AML-193 (cell line): ENCODE measurements around the gene TMEM63A.

ENCODE experiments used
- DNase-seq, 2 experiments: peaks; one replicate each; lab custom pipeline; 2025; lab: John Stamatoyannopoulos, UW

Gene TMEM63A

DNA sequence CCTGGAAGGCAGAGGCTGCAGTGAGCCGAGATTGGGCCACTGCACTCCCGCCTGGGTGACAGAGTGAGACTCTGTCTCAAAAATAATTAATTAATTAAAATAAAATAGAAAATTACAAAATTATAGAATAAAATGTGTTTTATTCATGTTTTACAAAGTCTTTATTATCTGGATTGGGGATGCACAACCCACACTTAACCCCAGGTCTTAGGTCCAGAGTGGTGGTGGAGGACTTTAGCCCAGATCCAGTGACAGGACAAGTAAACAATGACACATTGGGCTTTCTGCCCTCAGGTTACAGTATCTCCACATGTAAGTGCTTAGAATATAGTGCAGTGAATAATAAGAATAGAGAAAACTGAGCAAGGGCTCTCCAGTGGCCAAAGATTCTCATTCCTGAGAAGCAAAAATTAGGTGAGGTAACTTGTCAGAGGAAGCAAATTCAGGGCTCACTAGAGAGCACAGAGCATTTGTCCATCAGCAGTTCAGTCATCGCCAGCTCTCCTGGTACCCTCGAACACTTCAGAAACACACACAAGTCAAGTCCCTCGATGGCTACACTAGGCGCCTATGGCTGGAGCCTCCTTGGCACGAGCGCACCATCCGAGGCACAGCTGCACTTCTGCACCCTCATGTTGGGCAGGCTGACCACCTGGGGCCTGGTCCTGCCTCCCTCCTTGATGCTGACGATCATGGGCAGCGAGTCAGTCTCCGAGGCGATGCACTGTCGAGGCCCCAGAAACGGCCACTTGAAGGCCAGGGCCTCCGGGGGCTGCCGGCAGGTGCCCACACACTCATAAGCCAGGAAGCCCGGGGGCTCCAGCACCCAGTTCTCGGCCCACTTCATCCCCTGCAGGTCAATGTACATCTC lies 4.2 kb upstream of the TMEM63A start:
- no peak for DNase-seq

DNA sequence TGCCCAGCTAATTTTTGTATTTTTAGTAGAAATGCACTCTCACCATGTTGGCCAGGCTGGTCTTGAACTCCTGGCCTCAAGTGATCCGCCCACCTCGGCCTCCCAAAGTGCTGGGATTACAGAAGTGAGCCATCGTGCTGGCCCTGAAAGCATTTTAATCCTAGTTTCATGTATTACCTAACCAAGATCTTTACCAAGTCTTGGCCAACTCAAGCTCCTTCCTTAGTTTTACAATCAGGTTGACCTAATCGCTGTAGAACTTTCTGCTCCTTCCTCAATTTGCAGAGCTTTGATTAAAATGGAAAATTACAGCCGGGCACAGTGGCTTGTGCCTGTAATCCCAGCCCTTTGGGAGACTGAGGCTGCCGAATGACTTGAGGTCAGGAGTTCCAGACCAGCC lies 3.2 kb upstream of the TMEM63A start:
- DNase-seq = no peak

DNA sequence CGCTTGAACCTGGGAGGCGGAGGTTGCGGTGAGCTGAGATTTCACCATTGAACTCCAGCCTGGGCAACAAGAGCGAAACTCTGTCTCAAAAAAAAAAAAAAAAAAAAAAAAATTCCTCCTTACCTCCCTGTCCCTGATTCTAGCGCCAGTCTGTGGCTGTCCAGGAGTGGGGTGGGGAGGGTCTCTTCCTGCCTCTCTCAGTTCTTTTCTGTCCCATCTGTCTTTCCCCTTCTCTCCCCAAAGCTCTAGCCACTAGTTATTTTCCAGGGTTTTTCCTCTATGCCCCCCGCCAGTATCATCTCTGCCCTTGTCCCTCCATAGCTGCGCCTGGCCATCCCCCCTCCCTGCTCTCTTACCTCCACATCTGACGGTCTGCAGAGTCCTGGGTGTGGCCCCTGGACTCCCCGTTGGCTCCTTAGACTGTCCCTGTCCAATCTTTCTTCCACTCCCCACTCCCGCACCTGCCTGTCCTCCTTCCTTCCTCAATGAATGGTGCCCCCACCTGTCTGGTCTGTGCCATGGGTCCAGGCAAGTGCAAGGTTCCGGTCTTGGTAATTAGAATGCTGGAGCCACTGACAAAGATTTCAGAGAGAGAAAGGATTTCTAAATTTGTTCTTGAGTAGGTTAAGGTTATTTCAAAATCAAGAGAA lies 1.6 kb upstream of the TMEM63A start:
- DNase-seq = no peak

DNA sequence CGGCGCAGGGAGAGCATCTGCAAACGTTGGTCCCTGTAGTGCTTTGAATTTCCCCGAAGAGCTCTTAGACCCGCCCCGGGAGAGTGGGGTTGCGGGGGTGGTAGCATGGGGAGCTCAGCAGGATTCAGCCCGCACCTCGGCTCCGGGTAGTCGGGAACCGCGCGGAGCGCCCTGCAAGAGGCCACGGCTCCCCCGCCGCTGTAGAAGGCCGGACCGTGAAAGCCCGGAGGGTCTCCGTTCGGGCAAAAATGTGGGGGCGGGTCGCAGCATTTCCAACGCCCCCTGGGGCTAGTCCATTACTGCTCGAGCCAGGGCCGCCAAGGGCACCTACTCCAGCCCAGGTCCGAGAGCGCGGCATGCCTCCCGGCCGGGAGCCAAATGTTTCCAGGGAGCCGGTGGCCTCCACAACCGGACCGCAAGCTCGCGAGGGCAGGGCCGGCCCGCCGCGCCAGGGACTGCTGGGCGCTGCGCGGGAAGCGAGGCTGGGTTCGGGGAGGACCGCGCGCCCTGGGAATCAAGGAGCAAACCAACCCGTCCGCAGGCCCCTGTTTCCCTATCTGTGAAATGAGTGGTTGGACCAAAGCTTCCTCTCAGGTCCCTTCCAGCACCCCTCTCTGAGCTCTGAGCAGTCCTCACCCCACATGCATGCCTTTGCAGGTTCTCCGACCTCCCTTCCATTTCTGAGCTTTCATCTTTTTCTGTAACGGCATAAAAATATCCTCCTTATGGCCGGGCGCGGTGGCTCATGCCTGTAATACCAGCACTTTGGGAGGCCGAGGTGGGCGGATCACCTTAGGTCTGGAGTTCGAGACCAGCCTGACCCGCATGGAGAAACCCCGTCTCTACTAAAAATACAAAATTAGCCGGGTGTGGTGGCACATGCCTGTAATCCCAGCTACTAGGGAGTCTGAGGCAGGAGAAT lies 775 bp upstream of the TMEM63A start:
- DNase-seq = peak in 1 of 2 experiments; percentile 27

DNA sequence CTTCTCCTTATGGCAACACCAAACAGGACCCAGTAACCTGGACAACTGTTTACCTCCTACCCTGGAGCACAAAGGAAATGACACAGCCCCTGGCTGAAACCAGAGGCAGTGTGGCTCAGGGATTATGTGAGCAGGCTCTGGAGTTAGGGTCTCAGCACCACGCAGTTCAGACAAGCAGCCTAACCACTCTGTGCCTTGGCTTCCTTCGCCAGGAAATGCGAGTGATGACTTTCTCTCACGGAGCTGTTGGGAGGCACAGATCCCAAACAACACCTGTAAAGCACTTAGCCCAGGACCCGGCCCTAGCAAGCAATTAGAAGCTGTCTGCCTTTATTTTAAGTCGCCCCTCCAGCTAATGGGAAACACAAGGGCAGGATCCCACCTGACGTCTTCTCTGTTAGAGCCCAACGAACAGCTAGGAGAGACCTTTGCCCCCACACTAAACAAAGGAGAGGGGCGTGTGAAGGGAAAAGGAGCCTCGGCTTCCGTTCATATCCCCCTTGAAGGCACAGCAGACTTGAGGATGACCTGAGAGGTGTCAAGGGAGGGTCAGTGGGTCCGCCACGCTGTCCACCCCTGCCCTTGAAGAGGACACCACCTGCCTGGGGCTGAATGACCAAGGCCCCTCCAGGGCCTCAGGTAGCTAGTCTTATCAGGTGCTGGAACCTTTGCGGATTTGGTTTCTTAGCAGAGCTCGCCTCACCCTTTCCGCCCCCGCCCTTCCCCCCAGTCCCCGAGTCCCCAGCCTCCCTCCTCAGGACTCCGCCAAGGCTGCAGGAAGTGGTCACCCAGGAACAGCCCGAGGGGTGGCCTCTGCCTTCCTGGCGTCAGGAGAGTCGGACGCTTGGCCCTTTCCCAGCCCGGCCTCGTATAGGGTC lies 860 bp downstream of the TMEM63A start:
- peak; percentile 12 to 13 for DNase-seq

DNA sequence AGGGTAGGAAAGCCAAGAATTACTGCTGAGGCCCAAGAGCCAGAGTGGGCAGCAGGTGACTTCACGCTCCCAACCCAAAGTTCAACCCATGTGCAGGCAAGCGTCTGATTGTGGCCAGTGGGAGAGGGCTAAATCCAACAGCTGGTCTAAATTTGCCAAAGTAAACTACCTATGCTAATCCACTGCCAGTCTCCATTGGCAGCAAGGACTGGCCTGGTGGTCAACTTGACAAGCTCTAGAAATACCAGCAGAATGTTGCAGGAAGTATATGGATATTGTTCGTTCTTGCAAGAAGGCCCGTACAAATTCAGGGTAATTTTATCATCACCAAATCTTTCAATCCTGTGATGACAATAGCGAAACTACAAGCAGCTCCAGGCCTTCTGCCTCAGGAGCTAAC lies 1.5 kb downstream of the TMEM63A start:
- DNase-seq = no peak

DNA sequence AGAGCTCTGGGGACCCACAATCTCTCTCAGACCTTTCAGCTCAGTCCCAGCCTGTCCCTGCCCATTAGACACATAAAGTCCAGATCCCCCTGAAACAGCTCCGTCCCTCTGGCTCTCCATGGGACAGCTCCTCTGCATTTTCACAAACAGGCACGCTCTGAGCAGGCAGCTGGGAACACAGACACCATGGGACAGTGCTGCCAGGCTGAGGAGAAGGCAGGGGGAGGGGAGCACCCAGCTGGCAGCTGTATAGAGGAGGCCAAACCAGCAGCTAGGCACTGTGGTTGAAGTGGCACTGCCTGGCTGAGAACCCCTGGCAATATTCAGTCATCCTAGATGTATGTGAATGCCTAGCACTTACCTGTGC lies 2.0 kb downstream of the TMEM63A start:
- no peak for DNase-seq

DNA sequence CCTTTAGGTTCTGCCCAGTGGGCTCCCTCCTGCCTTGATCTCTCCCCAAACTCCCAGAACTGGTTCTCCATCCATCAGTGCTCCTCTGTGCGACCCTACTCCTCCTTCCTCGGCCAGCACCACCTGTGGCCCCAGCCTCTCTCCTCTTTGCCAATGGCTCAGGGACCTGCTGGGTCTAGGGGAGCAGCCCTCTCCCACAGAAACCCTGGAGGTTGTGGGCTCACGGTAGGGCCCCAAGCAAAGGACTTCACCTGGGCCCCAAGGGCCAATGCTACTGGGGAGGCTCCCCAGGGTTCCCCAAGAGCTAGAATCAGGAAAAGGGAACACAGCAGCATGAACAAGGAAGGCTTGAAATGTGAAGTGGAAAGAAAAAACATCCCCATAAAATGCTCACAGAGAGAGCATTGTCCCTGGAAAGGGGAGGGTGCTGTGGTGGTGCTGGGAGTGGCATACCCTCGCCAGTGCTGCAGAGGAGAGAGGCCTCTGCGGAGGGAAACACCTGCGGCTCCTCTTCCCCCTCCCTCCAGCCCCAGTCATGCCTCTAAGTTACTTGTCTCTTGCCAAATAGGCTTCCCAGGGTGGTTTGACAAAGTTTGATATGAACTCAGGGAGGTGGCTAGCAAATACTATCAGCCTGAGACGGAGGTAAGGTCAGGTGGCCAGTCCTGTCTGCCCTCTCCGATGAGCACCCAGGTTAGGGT lies 2.5 kb downstream of the TMEM63A start:
- DNase-seq = no peak

DNA sequence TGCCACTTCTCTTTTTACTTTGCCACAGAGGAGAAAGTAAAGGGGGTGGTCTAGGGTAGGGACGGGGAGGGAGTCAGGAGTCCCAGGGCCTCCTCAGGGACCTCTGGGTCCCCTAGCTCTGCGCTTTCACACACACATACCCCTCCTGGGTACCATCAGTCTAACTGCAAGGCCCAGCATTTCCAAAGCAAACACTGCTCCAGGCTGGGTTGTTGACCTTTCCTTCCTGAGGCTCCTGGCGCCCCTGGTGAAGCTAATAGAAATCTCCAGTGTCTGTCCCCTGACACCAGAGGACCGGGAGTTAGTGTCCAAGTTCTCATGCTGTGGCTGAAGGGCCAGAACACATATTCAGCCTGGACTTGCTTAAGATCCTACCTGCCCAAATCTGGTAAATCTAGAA lies 3.9 kb downstream of the TMEM63A start:
- no peak for DNase-seq

DNA sequence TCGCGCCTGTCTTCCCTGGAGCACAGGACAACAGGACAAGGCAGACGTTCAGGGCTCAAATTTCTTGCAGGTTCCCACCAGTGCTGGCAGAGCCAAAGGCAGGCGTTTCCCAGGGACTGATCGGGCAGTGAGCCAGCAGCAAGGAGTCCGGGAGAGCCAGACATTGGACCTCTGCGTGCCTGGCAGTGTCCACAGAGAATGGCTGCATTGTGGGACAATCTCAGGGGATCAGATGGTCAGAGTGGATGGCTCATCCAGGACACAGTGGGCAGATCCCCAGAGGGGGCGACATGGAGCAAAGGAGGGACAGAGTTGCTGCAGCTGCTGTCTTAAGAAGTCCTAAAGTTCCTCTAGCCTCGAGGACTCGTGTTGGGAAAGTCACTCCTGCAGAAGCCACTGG lies 4.6 kb downstream of the TMEM63A start:
- peak; percentile 14 to 24 for DNase-seq

DNA sequence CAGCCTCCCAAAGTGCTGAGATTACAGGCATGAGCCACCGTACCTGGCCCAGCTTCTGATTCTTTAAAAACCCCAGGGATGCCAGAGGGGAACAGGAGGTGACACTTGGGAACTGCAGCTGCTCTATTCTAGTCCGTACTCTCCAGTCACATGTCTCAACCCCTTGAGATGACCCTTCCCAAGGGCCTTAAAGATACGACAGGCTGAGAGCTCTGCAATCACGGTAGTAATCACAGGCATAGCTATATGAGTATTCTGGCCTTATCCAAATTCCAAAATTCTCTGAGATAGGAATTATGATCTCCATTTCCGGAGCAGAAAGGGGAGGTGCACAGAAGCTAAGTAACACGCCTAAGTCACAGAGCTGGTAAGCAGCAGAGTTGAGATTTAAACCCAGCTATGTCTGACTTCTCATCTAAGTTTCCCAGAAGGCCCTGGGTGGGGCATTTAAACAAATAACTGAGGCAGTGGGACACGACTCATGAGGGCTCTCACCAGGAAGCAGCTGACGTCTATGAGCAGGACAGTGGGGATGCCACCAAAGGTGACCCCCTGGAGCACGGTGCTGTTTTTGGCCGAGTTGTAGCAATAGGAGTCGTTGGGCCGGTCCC lies 5.2 kb downstream of the TMEM63A start:
- DNase-seq = no peak

DNA sequence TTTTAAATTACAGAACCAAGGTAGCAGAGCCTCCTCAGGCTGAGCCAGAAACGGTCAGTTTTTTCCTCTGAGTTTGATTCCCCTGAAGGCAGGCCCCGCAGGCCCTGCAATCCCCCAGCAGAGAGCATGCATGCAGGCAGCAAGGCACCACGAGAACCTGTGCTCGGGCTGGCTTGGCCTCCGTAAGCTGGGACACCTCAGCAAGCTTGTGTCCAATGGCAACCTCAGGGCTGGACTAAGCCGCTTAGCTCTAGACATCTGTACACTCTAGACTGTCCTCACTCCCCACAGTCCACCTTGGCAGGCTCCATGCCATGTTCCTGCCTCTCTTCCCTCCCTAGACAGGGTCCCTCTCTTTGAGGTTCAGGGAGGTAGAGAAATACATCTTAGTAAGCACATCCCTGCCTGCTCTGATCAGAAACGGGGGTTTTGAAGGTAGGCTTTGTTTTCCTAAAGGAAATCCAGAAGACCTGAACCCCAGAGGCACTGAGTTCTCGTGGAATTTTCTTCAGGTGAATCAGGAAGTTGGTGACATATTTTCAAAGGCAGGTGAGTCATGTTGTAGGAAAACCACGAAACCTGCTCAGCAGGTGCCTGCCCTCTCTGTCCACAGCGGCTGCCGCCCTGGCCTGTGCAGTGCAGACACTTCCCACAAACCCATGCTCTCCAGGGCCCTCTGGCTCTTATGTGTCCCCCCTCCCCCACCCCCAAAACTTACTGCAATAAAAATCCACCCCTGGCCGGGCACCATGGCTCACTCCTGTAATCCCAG lies 7.0 kb downstream of the TMEM63A start:
- DNase-seq = no peak

DNA sequence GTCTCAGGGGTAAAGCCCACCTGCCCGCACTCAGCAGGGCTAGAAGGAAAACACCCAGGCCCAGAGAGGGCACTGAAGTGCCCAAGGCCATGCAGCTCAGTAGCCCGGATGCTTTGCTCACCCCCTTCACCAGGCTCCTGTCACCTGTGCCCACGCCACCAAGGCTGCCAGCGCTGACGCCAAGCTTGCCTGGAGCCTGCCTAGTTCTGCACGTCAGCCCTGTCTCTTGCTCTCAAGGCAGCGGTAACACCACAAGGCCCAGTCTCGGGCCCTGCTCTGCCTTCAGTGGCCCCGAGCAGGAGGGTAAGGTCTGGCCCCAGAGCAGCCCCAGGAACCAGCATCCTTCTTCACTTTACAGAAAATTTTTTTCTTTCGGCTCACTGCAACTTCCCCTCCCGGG lies 7.7 kb downstream of the TMEM63A start:
- DNase-seq = no peak

DNA sequence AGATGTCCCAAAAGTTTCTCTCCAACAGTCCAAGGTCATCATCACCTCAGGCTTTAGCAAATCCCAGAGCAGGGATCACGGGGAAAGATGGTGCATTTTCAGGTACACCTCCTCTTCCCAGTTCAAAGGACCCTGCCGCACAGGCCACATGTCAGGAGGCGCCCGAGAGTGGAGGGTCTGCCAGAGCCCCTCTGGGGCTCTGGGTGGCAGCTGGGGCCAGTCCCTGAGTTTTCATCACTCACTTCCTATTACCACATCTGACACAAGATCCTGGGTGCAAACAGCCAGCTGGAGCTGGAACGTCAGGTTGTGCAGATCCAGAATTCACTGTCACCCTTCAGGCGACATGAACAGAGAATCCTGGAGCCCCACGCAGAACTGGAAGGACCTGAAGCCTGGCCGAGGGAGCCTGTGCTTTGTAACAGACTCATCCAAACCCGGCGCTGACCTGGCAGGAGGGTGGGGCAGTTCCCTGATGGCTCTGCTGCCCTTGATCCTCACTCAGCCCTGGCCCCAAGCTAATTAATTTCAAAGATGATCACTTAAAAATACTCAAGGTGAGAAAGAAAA lies 8.8 kb downstream of the TMEM63A start:
- DNase-seq = no peak

DNA sequence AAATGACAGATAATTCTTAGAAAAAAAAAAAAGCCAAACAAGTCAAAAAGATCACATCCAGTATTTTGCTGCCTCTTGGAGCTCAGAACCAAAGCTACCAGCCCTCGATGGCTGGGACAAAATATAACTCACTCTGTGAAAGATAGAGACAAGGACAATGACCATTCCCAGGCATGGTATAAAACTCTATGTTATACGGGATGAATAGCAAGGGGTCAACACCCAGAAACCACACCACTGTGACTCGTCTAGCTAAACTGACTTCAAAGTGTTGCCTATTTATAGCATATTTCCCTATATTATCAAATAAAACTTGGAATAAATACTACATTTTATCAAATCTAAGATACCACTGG lies 10.1 kb downstream of the TMEM63A start:
- DNase-seq = no peak

DNA sequence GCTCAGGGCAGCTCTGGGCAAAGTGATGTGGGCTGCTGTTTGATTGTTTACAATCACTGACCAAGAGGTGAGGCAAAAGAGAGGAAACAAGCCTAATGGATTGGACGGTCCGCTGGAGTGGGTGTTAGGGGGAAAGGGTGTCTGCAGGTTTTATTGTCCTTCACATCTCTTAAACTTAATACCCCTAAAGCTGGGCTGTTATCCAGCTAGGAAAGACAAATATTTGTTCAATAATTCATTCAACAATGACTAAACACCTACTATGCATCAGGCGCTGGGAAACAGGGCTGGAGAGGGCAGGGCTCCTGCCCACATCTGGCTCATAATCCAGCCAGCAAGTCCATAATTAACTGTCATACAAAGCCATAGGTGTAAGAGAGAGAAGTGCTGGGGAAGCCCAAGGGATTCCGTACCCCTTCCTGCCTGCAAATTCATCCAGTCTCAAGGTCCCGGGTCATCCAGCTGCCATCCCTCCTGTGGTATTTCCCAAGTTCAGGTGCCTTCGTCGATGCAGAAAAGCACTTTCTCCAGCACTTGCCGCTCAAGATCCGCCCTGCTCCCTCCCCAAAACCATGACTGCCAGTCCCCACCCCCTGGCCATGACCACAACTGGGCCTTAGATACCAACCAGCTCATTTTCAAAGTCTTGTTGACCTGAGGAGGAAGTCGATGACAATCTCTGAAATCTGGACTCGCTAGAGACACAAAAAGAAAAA lies 10.7 kb downstream of the TMEM63A start:
- DNase-seq = no peak

DNA sequence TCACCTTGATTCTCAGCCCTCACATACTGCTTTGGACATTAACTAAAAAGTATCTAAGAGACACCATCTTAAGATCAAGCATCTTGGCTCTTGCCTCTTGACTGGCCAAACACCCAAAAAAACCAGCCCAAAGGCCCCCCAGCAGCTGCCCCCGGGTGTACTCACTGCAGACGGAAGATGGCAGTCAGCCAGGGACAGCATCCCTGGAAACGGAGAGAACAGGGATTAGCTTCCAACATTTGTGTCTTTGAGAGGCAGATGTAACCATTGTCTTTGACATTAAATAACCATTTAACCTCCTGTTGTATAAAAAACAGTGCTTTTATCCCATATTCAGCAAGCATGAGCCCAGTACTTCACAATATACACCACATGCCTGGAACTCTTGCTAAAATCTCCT lies 11.3 kb downstream of the TMEM63A start:
- DNase-seq = no peak

DNA sequence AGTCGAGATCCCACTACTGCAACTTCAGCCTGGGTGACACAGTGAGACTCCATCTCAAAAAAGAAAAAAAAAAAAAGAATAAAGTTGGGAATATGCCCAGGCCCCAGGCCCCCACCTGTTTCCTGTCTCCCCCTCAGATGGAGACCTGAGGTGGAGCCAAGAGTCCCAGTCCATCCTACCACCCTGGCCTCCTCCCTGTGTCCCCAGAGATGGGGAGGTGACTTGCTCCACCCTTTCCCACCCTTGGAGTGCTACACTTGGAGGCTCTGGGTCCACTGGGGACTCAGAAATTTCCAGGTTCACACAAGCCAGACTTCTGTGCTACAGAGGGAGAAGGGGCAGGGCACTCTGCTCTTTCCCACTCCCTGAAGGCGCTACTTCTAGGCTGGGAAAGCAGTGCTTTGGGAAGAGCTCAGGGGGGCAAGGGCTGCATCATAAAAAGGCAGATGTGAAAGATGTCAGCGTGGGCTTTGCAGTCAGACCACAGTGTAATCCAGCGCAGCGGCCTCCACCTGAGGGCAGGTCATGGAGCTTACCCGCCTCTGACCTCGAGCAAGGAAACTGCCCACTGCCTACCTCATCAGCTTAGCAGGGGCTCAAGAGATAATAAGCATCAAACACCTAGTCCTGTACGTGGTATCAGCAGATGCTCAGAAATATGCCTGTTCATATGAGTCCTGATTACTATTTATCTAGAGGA lies 13.4 kb downstream of the TMEM63A start:
- no peak for DNase-seq
